PFSK-1 (cell line): ENCODE measurements around the gene SARDH.

Source experiments
- FOXP2 ChIP-seq: optimal IDR thresholded peaks from 2 replicates; pipeline ENCODE3; 2011; ENCODE audit warnings: borderline replicate concordance, control low read depth, inconsistent platforms; ENCODE audit not compliant: insufficient read depth; ENCODE audit errors: extremely low read length, extremely low read depth
- POLR2AphosphoS5 ChIP-seq: IDR thresholded peaks from 2 replicates; pipeline ENCODE4 v1.6.1; 2012; ENCODE audit warnings: low read depth, mild to moderate bottlenecking, control low read depth, low read length, moderate library complexity
- SIN3A ChIP-seq: IDR thresholded peaks from 2 replicates; pipeline ENCODE4 v1.6.1; 2012; ENCODE audit warnings: mild to moderate bottlenecking, low read length, moderate library complexity, borderline replicate concordance; ENCODE audit not compliant: insufficient read depth
- TAF1 ChIP-seq: IDR thresholded peaks from 2 replicates; pipeline ENCODE4 v1.6.1; 2012; ENCODE audit warnings: low read length, control low read depth, borderline replicate concordance; ENCODE audit not compliant: insufficient read depth
- TF ChIP-seq, protein P1 (sequence below), 2 experiments: IDR thresholded peaks; 2 replicates each; pipeline versions ENCODE4 v1.6.1 to v1.8.0; 2011 to 2012; ENCODE audit warnings: low read depth in 2 of 2, low read length in 2 of 2, control low read depth in 1 of 2, inconsistent platforms in 1 of 2, mild to moderate bottlenecking in 1 of 2, moderate library complexity in 1 of 2; ENCODE audit not compliant: insufficient read depth in 1 of 2

The SARDH gene

GRCh38 chr9:133778336-133779013 is 40.3 kb upstream of the SARDH start:
- TF ChIP-seq SIN3A (no peak), TAF1 (no peak), FOXP2 (no peak), POLR2AphosphoS5 (no peak)
- TF ChIP-seq, protein P1, sequence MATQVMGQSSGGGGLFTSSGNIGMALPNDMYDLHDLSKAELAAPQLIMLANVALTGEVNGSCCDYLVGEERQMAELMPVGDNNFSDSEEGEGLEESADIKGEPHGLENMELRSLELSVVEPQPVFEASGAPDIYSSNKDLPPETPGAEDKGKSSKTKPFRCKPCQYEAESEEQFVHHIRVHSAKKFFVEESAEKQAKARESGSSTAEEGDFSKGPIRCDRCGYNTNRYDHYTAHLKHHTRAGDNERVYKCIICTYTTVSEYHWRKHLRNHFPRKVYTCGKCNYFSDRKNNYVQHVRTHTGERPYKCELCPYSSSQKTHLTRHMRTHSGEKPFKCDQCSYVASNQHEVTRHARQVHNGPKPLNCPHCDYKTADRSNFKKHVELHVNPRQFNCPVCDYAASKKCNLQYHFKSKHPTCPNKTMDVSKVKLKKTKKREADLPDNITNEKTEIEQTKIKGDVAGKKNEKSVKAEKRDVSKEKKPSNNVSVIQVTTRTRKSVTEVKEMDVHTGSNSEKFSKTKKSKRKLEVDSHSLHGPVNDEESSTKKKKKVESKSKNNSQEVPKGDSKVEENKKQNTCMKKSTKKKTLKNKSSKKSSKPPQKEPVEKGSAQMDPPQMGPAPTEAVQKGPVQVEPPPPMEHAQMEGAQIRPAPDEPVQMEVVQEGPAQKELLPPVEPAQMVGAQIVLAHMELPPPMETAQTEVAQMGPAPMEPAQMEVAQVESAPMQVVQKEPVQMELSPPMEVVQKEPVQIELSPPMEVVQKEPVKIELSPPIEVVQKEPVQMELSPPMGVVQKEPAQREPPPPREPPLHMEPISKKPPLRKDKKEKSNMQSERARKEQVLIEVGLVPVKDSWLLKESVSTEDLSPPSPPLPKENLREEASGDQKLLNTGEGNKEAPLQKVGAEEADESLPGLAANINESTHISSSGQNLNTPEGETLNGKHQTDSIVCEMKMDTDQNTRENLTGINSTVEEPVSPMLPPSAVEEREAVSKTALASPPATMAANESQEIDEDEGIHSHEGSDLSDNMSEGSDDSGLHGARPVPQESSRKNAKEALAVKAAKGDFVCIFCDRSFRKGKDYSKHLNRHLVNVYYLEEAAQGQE (IDR thresholded peaks at IDR 0.05; ENCODE audit: insufficient read depth in 1 of 2, low read depth in 2 of 2, low read length in 2 of 2), result no peak

DNA sequence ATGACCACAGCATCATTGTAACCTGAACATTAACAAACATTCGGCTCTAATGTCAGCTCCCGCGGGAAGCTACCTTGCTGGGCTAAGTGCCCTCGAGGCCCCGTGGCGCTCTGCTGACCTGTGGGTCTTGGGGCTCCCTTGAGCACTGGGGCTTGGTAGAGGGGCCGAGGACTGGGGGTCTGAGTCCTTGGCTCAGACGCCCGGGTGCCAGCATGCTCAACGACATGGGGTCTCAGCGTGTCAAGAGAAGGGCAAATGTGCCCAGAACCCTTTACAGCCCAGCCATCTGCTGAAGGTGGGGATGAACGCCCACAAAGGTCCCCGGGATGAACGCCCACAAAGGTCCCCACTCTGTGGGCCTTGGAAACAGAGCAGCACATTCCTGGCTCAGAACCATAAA is 39.7 kb upstream of the SARDH start:
- no peak for TF ChIP-seq TAF1
- TF ChIP-seq POLR2AphosphoS5, result no peak
- TF ChIP-seq, protein P1 (IDR thresholded peaks at IDR 0.05; ENCODE audit: insufficient read depth in 1 of 2, low read depth in 2 of 2, low read length in 2 of 2), result no peak
- TF ChIP-seq SIN3A, result no peak
- TF ChIP-seq FOXP2, result no peak

GRCh38 chr9:133777068-133777791 is 39.1 kb upstream of the SARDH start:
- TF ChIP-seq SIN3A (no peak), FOXP2 (no peak), TAF1 (no peak), POLR2AphosphoS5 (no peak)
- TF ChIP-seq, protein P1 (IDR thresholded peaks at IDR 0.05; ENCODE audit: insufficient read depth in 1 of 2, low read depth in 2 of 2, low read length in 2 of 2), result no peak

- TF ChIP-seq FOXP2 (no peak), POLR2AphosphoS5 (no peak), SIN3A (no peak), TAF1 (no peak)
- TF ChIP-seq, protein P1 (IDR thresholded peaks at IDR 0.05; ENCODE audit: insufficient read depth in 1 of 2, low read depth in 2 of 2, low read length in 2 of 2), result no peak
These were observed 38.1 kb upstream of the SARDH start for GRCh38 chr9:133775951-133776905.
